NCI-H2107 (cell line): ENCODE results near the gene TGFBR2.

ENCODE experiments used
- DNase-seq: peaks from one replicate; lab custom pipeline; 2025; lab: John Stamatoyannopoulos, UW

The TGFBR2 gene

GRCh38 chr3:30692498-30693130 lies 86.2 kb downstream of the TGFBR2 start:
- no peak for DNase-seq

- DNase-seq, result no peak
Measured at GRCh38 chr3:30693470-30694120, 87.2 kb downstream of the TGFBR2 start.

GRCh38 chr3:30694148-30694547 lies 87.7 kb downstream of the TGFBR2 start:
- DNase-seq, result no peak

GRCh38 chr3:30694668-30695067 lies 88.3 kb downstream of the TGFBR2 start:
- no peak for DNase-seq

GRCh38 chr3:30695302-30696061 lies 89.1 kb downstream of the TGFBR2 start:
- no peak for DNase-seq

GRCh38 chr3:30696403-30696819 lies 90.0 kb downstream of the TGFBR2 start:
- DNase-seq, result no peak

- no peak for DNase-seq
Measured at GRCh38 chr3:30696896-30697295, 90.5 kb downstream of the TGFBR2 start.

- no peak for DNase-seq
Measured at GRCh38 chr3:30698549-30698948, 92.1 kb downstream of the TGFBR2 start.

GRCh38 chr3:30699927-30700326 lies 93.5 kb downstream of the TGFBR2 start:
- DNase-seq, result no peak

GRCh38 chr3:30700702-30701321 lies 94.4 kb downstream of the TGFBR2 start:
- DNase-seq, result no peak

GRCh38 chr3:30702038-30702827 lies 95.8 kb downstream of the TGFBR2 start:
- DNase-seq, result no peak

GRCh38 chr3:30702828-30703397 lies 96.5 kb downstream of the TGFBR2 start:
- no peak for DNase-seq

GRCh38 chr3:30704931-30705890 lies 98.8 kb downstream of the TGFBR2 start:
- DNase-seq, result no peak

GRCh38 chr3:30707825-30708224 lies 101.4 kb downstream of the TGFBR2 start:
- DNase-seq, result no peak

- no peak for DNase-seq
Measured at GRCh38 chr3:30708472-30708871, 102.1 kb downstream of the TGFBR2 start.

- DNase-seq, result no peak
Measured at GRCh38 chr3:30710017-30710416, 103.6 kb downstream of the TGFBR2 start.

GRCh38 chr3:30711151-30711550 lies 104.8 kb downstream of the TGFBR2 start:
- no peak for DNase-seq

GRCh38 chr3:30711867-30712266 lies 105.5 kb downstream of the TGFBR2 start:
- no peak for DNase-seq

- no peak for DNase-seq
Measured at GRCh38 chr3:30712991-30713390, 106.6 kb downstream of the TGFBR2 start.

- DNase-seq, result no peak
Measured at GRCh38 chr3:30713885-30714503, 107.6 kb downstream of the TGFBR2 start.
